Fibroblast of the aortic adventitia (primary cell): ENCODE results near the gene TMPRSS2. TPM values are rescaled to one million over a fixed set of nuclear protein-coding genes. Genes with fewer than 3 reads are reported as not detected.

Experiments used
- small RNA-seq: library from RNA; depleted of rRNA; stranded (forward); fragments of <200 nt; gene quantifications from one replicate; pipeline ENCODE3, GENCODE V24; 2012
- total RNA-seq: library from RNA; depleted of rRNA; stranded (reverse); fragments of >200 nt; gene quantifications from 2 replicates; pipeline ENCODE4 v1.2.3, GENCODE V29; 2012; ENCODE audit warnings: low replicate concordance

TMPRSS2 gene
- total RNA-seq, 1 donor = not detected

Small RNA genes lying within 50 kb of the gene (small RNA-seq; reads per million reads assigned to genes)
- not detected for gene RF00421

Other genes with a start within 250 kb of the TMPRSS2 start
- not detected in 2 replicates for gene FAM3B, start 191.4 kb downstream of the TMPRSS2 start, total RNA-seq
- 3.8 and 4.2 TPM in 2 replicates for gene MX2, start 146.1 kb downstream of the TMPRSS2 start, total RNA-seq
- gene MX1, start 81.9 kb downstream of the TMPRSS2 start, total RNA-seq = 3.2 and 30.7 TPM in 2 replicates